Ascending aorta (tissue), 2 donors: Measurements from ENCODE around the gene OR51S1. TPM values are rescaled to one million over a fixed set of nuclear protein-coding genes. Genes with fewer than 3 reads are reported as not detected.

Source experiments
- DNase-seq, 2 donors: peaks; one replicate each; pipeline ENCODE4 v3.0.0-alpha.2; 2019; ENCODE audit warnings: low spot score in 2 of 2
- H3K27ac ChIP-seq, 2 donors: fragments of 200-600 bp; sonication (generic); one replicate each; pipeline ENCODE4 v1.5.1; 2016 to 2017; ENCODE audit warnings: mild to moderate bottlenecking in 1 of 2
- H3K27me3 ChIP-seq: fragments of 200-600 bp; sonication (generic); one replicate; pipeline ENCODE4 v1.5.1; 2017
- H3K36me3 ChIP-seq, 2 donors: fragments of 200-600 bp; sonication (generic); one replicate each; pipeline ENCODE4 v1.5.1; 2016
- H3K4me1 ChIP-seq, 2 donors: fragments of 200-600 bp; sonication (generic); one replicate each; pipeline ENCODE4 v1.5.1; 2016 to 2017; ENCODE audit warnings: mild to moderate bottlenecking in 1 of 2
- H3K4me3 ChIP-seq, 2 donors: fragments of 200-600 bp; sonication (generic); one replicate each; pipeline ENCODE4 v1.5.1; 2016 to 2017; ENCODE audit warnings: mild to moderate bottlenecking in 1 of 2
- H3K9me3 ChIP-seq, 2 donors: fragments of 200-600 bp; sonication (generic); one replicate each; pipeline ENCODE4 v1.5.1; 2016
- CTCF ChIP-seq, 3 experiments: fragments of 200-600 bp in 2 of 3; fragments of 450-650 bp in 1 of 3; sonication (generic) in 2 of 3; IDR thresholded peaks; one replicate each; pipeline ENCODE4 v1.5.1; 2016 to 2019; ENCODE audit warnings: antibody characterized with exemption in 3 of 3, mild to moderate bottlenecking in 1 of 3, moderate library complexity in 1 of 3
- intact Hi-C: fragments of 100-400 bp; cut with DNase I; formaldehyde crosslinking; loops from one replicate; pipeline ENCODE4 v1.15.1; 2023
- total RNA-seq: library from RNA; depleted of rRNA; stranded (reverse); fragments of >200 nt; gene quantifications from one replicate; pipeline ENCODE4 v1.1.0, GENCODE V29; 2016

The OR51S1 gene
- not detected for total RNA-seq

GRCh38 chr11:4848908-4849532 is at the start of gene OR51S1:
Gene OR51S1 (minus strand): TSS chr11:4849208. CDS start chr11:4849208, 0 bp downstream.
- intact Hi-C loops: no loop called here
- no peak for TF ChIP-seq CTCF (IDR thresholded peaks at IDR 0.05)
- no peaks in the 10 kb centered on the region for H3K36me3 ChIP-seq
- no peaks in the 10 kb centered on the region for H3K4me1 ChIP-seq
- H3K27ac ChIP-seq: no peak within 1 kb of the TSS
- no peaks in the 10 kb centered on the region for H3K9me3 ChIP-seq
- no peaks in the 10 kb centered on the region for H3K27me3 ChIP-seq
- DNase-seq: no peak
- no peak within 1 kb of the TSS for H3K4me3 ChIP-seq

DNA sequence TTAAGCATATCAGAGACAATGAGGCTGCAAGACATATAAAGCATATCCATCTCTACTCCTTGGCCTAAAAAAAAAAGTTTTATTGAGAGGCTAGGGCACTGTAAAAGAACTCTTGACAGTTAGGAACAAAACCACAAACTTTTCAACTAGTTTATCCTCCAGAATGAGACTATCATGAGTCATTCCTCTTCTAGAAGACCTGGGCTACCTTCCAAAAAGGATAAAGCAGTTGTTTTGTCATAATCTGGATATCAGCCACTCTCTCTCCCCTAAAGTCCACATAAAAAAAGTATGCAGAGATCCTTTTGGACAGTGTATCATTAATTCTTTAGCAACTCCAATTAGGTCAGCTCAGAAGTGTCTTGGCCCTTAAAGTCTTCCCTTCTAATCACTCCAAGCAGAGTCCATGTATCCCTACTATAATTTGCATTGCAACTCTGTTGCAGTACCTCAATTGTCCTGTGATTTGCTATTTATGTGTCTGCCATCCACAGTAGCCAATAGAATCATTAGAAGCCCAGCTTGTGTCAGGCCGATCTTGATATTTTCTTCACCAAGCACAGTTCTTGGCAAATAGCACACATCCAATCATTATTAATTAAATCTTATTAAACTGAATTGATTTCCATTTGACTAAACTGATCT is 43.1 kb upstream of the OR51S1 start:
- TF ChIP-seq CTCF (IDR thresholded peaks at IDR 0.05): no peak
- Histone ChIP-seq H3K27me3 (no peaks in the 10 kb centered on the region), H3K4me1 (no peaks in the 10 kb centered on the region), H3K36me3 (no peaks in the 10 kb centered on the region), H3K9me3 (no peaks in the 10 kb centered on the region), H3K4me3 (no peak overlapping the region), H3K27ac (no peak overlapping the region)
- DNase-seq: no peak
- intact Hi-C loops: no loop called here

GRCh38 chr11:4890279-4890678 is 41.3 kb upstream of the OR51S1 start:
- no peak for TF ChIP-seq CTCF (IDR thresholded peaks at IDR 0.05)
- intact Hi-C loops: no loop called here
- Histone ChIP-seq H3K9me3 (no peaks in the 10 kb centered on the region), H3K27me3 (no peaks in the 10 kb centered on the region), H3K4me3 (no peak overlapping the region), H3K27ac (no peak overlapping the region), H3K4me1 (no peaks in the 10 kb centered on the region), H3K36me3 (no peaks in the 10 kb centered on the region)
- no peak for DNase-seq

- Histone ChIP-seq H3K27ac (no peak overlapping the region), H3K27me3 (no peaks in the 10 kb centered on the region), H3K9me3 (no peaks in the 10 kb centered on the region), H3K4me3 (no peak overlapping the region), H3K4me1 (no peaks in the 10 kb centered on the region), H3K36me3 (no peaks in the 10 kb centered on the region)
- TF ChIP-seq CTCF (IDR thresholded peaks at IDR 0.05): no peak
- DNase-seq: no peak
- intact Hi-C loops: no loop called here
Measured at GRCh38 chr11:4887591-4887990, 38.6 kb upstream of the OR51S1 start.

DNA sequence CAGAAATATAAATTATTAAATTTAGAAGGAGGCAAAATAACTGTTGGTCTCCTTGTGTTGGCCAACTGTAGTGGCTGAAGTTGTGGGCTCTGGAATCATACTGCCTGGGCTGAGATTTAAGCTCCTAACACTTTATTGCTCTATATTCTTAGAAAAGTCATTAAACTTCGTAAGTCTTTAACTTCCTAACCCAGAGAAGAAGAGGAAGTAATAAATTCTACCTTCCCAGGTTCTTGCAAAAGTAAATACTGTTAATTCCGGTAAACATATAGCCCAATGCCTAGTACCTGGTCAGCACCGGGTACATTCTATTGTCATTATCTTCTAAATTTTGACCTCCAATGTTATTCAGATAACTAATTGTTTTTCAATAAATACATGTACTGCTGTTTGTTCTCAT is 37.2 kb upstream of the OR51S1 start:
- Histone ChIP-seq H3K4me3 (no peak overlapping the region), H3K9me3 (no peaks in the 10 kb centered on the region), H3K27me3 (no peaks in the 10 kb centered on the region), H3K4me1 (no peaks in the 10 kb centered on the region), H3K36me3 (no peaks in the 10 kb centered on the region), H3K27ac (no peak overlapping the region)
- DNase-seq: no peak
- TF ChIP-seq CTCF (IDR thresholded peaks at IDR 0.05): no peak
- intact Hi-C loops: no loop called here
